OCI-LY1 (cell line): Measurements from ENCODE around the gene LIPC.
A peak's percentile ranks its signal among the peaks of the same experiment; 100 is the strongest.

ENCODE experiments used
- H2AFZ ChIP-seq: fragments of 200-600 bp; sonication (generic), shearing (Covaris generic); 2 replicates; pipeline ENCODE4 v1.6.0; 2014; ENCODE audit warnings: antibody characterized with exemption, mild to moderate bottlenecking, low read length
- H3F3A ChIP-seq: fragments of 200-600 bp; sonication (generic), shearing (Covaris generic); 2 replicates; pipeline ENCODE4 v1.6.0; 2014; ENCODE audit warnings: mild to moderate bottlenecking, antibody characterized with exemption, low read length, moderate library complexity; ENCODE audit not compliant: insufficient read depth
- H3K27ac ChIP-seq: fragments of 200-600 bp; sonication (generic); 2 replicates; pipeline ENCODE4 v1.5.1; 2014; ENCODE audit warnings: low read length, mixed run types, mild to moderate bottlenecking, low read depth; ENCODE audit not compliant: poor library complexity, severe bottlenecking
- H3K27me3 ChIP-seq: fragments of 200-600 bp; sonication (generic); 2 replicates; pipeline ENCODE4 v1.6.0; 2014; ENCODE audit warnings: antibody characterized with exemption, mild to moderate bottlenecking, low read length, moderate library complexity; ENCODE audit not compliant: insufficient read depth
- H3K36me3 ChIP-seq: fragments of 200-600 bp; sonication (generic); 2 replicates; pipeline ENCODE4 v1.6.1; 2014; ENCODE audit warnings: mild to moderate bottlenecking, antibody characterized with exemption, low read length, moderate library complexity, mixed read lengths; ENCODE audit not compliant: insufficient read depth
- H3K4me1 ChIP-seq: fragments of 200-600 bp; sonication (generic); 2 replicates; pipeline ENCODE4 v1.5.1; 2014; ENCODE audit warnings: mild to moderate bottlenecking, low read length, moderate library complexity; ENCODE audit not compliant: insufficient read depth, severe bottlenecking
- H3K4me2 ChIP-seq: fragments of 200-600 bp; sonication (generic), shearing (Covaris generic); 2 replicates; pipeline ENCODE4 v1.6.1; 2014; ENCODE audit warnings: low read length
- H3K4me3 ChIP-seq: fragments of 200-600 bp; sonication (generic); 2 replicates; pipeline ENCODE4 v1.5.1; 2014; ENCODE audit warnings: low read length, low read depth, mild to moderate bottlenecking, mixed read lengths; ENCODE audit not compliant: poor library complexity, severe bottlenecking
- H3K79me2 ChIP-seq: fragments of 200-600 bp; shearing (Covaris generic); 2 replicates; pipeline ENCODE4 v1.6.1; 2016; ENCODE audit warnings: mixed run types, low read length, mixed read lengths; ENCODE audit not compliant: insufficient read depth
- H3K9ac ChIP-seq: fragments of 200-600 bp; sonication (generic), shearing (Covaris generic); 2 replicates; pipeline ENCODE4 v1.6.1; 2014; ENCODE audit warnings: mild to moderate bottlenecking, low read length, mixed read lengths
- H3K9me2 ChIP-seq: fragments of 200-600 bp; sonication (generic), shearing (Covaris generic); 2 replicates; pipeline ENCODE4 v1.6.1; 2014; ENCODE audit warnings: low read depth, mild to moderate bottlenecking, low read length, mixed read lengths
- H3K9me3 ChIP-seq: fragments of 200-600 bp; shearing (Covaris generic); 2 replicates; pipeline ENCODE4 v1.6.1; 2014; ENCODE audit warnings: low read length, mixed read lengths
- H4K20me1 ChIP-seq: fragments of 200-600 bp; sonication (generic), shearing (Covaris generic); 2 replicates; pipeline ENCODE4 v1.6.0; 2016; ENCODE audit warnings: mild to moderate bottlenecking, low read length; ENCODE audit not compliant: insufficient read depth
- EZH2 ChIP-seq: fragments of 200-600 bp; sonication (generic), shearing (Covaris generic); IDR thresholded peaks from 2 replicates; pipeline ENCODE4 v1.8.0; 2017; ENCODE audit warnings: borderline replicate concordance, mixed run types, mild to moderate bottlenecking, antibody characterized with exemption, low read length, moderate library complexity, mixed read lengths
- TF ChIP-seq, protein P1 (sequence below): fragments of 200-600 bp; sonication (generic), shearing (Covaris generic); IDR thresholded peaks from 2 replicates; pipeline ENCODE4 v1.5.1; 2017; ENCODE audit warnings: mild to moderate bottlenecking, antibody characterized with exemption, low read length, moderate library complexity, mixed read lengths

The LIPC gene

DNA sequence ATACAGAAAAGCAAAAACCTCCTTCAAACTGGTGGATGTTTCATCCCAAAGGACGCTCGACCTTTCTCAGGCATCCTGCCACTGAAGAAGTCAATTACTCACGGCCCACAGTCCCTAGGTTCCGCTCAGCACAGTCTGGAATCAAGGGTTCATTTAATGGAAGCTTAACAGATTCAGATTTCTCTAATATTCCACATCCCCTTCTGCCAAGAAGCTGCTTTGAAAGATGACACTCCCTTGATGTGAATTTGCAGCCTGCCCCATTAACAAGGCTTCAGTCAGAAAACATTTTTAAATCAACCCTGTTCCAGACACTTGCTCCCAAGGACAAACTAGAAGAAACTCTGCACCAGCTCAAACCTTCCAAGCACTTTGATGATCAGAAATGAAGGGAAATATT, 81.2 kb downstream of the LIPC start:
- no peaks in the 10 kb centered on the region for H3K79me2 ChIP-seq
- peak overlapping the region; percentile 33 for H3K27ac ChIP-seq
- H3K4me2 ChIP-seq = no peak overlapping the region
- no peaks in the 10 kb centered on the region for H3K9me3 ChIP-seq
- no peaks in the 10 kb centered on the region for H3K9me2 ChIP-seq
- no peak for TF ChIP-seq EZH2
- TF ChIP-seq, protein P1, sequence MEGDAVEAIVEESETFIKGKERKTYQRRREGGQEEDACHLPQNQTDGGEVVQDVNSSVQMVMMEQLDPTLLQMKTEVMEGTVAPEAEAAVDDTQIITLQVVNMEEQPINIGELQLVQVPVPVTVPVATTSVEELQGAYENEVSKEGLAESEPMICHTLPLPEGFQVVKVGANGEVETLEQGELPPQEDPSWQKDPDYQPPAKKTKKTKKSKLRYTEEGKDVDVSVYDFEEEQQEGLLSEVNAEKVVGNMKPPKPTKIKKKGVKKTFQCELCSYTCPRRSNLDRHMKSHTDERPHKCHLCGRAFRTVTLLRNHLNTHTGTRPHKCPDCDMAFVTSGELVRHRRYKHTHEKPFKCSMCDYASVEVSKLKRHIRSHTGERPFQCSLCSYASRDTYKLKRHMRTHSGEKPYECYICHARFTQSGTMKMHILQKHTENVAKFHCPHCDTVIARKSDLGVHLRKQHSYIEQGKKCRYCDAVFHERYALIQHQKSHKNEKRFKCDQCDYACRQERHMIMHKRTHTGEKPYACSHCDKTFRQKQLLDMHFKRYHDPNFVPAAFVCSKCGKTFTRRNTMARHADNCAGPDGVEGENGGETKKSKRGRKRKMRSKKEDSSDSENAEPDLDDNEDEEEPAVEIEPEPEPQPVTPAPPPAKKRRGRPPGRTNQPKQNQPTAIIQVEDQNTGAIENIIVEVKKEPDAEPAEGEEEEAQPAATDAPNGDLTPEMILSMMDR = no peak
- peaks cover 41% of the 10 kb centered on the region for H3K4me1 ChIP-seq
- H2AFZ ChIP-seq = peak overlapping the region; percentile 66; the same call in 1 of the 2 replicates
- no peaks in the 10 kb centered on the region for H4K20me1 ChIP-seq
- H3K9ac ChIP-seq = peak overlapping the region; percentile 34
- no peak overlapping the region for H3K4me3 ChIP-seq
- H3K27me3 ChIP-seq = no peaks in the 10 kb centered on the region
- H3K36me3 ChIP-seq = no peaks in the 10 kb centered on the region
- H3F3A ChIP-seq = 0 out of 2 replicates have a peak, but pooled peaks cover 4% of the 10 kb centered on the region

DNA sequence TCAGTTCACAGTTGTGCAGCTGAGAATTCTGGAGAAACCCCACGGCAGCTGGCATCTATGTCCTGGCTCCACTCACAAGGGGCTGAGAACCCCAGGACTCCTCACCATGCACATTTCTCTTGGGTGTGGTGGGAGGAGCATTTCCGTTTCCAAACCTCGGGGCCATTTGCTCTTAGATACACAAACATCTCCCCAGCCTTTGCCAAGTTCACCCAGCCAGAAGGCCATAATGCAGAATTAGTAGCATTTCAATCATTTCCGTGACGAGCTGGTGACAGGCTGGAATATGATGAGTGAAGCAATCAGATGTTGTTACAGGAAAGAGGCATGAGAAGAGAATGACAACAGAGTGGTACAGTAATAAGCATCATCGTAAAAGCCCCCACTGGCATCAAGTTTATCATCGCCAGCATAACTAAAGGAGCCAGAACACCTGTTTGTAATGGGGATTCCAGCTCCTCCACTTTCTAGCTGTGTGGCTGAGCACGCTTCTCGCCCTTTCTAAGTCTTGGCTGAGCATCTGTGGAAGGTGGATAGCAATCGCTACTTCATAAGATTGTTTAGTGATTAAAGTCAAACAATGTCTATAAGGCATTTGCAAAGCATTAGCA, 82.0 kb downstream of the LIPC start:
- Histone ChIP-seq H3K9me3 (no peaks in the 10 kb centered on the region), H3K27me3 (no peaks in the 10 kb centered on the region), H3K4me3 (no peak overlapping the region), H3K9ac (peak overlapping the region; percentile 34; the same call in 1 of the 2 replicates), H2AFZ (peak overlapping the region; percentile 66; the same call in 1 of the 2 replicates), H3K36me3 (no peaks in the 10 kb centered on the region), H3K79me2 (no peaks in the 10 kb centered on the region), H3K27ac (peak overlapping the region; percentile 33), H4K20me1 (no peaks in the 10 kb centered on the region), H3K9me2 (no peaks in the 10 kb centered on the region), H3F3A (0 out of 2 replicates have a peak, but pooled peaks cover 4% of the 10 kb centered on the region), H3K4me1 (peaks cover 49% of the 10 kb centered on the region), H3K4me2 (peak overlapping the region; percentile 5; the same call in 1 of the 2 replicates)
- no peak for TF ChIP-seq EZH2
- TF ChIP-seq, protein P1 = no peak

DNA sequence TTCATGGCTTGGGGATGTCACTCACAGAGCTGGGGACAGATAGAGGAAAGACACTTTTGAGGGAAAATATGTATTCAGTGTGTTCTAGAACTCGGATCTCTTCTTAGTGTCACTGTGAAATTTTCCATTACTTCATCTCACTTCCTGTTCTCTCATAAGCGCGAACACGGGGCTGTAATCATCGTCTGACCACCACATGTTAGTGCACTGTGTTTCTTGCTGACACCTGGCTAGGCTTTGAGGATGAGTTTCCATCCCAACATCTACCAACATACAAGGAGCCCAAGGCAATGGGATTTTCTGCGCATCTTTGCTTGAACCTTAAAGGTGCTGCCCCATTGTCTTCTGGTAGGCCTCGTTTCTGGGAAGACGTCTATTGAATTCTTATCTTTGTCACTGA, 84.0 kb downstream of the LIPC start:
- no peak overlapping the region for H2AFZ ChIP-seq
- H3K9me3 ChIP-seq = no peaks in the 10 kb centered on the region
- peaks cover 69% of the 10 kb centered on the region for H3K4me1 ChIP-seq
- no peaks in the 10 kb centered on the region for H4K20me1 ChIP-seq
- H3K27me3 ChIP-seq = no peaks in the 10 kb centered on the region
- no peaks in the 10 kb centered on the region for H3K79me2 ChIP-seq
- H3K9ac ChIP-seq = no peak overlapping the region
- TF ChIP-seq, protein P1 = no peak
- TF ChIP-seq EZH2 = no peak
- H3K36me3 ChIP-seq = no peaks in the 10 kb centered on the region
- H3K27ac ChIP-seq = peak overlapping the region; percentile 97
- H3F3A ChIP-seq = 0 out of 2 replicates have a peak, but pooled peaks cover 4% of the 10 kb centered on the region
- H3K9me2 ChIP-seq = no peaks in the 10 kb centered on the region
- H3K4me2 ChIP-seq = 0 out of 2 replicates have a peak overlapping the region, but pooled peaks have one; percentile 3
- no peak overlapping the region for H3K4me3 ChIP-seq
